ENCODE measurements around the gene CCSER1. TPM values are rescaled to one million over a fixed set of nuclear protein-coding genes. Genes with fewer than 3 reads are reported as not detected.
A peak's percentile ranks its signal among the peaks of the same experiment; 100 is the strongest.

Gene CCSER1
- total RNA-seq, 2 experiments from 2014 or later, result not detected

GRCh38 chr4:90503677-90504076 is 376.5 kb downstream of the CCSER1 start:
- DNase-seq (ENCODE audit: low spot score), result peak; percentile 22
- Histone ChIP-seq H3K36me3 (ENCODE audit: insufficient read depth, low read length) (no peaks in the 10 kb centered on the region), H3K27ac (ENCODE audit: low read depth, low read length, poor library complexity, severe bottlenecking) (no peak overlapping the region), H4K20me1 (ENCODE audit: insufficient read depth, low read length) (no peaks in the 10 kb centered on the region), H3K9me3 (ENCODE audit: low read length) (peaks cover 32% of the 10 kb centered on the region), H3K4me2 (ENCODE audit: low read length) (no peak overlapping the region), H3K4me3 (ENCODE audit: low read depth, low read length, poor library complexity, severe bottlenecking) (no peak overlapping the region), H3K9me2 (ENCODE audit: insufficient read depth, low read length) (no peaks in the 10 kb centered on the region), H2AFZ (ENCODE audit: low read length) (no peak overlapping the region), H3K4me1 (ENCODE audit: insufficient read depth, low read length, poor library complexity, severe bottlenecking) (no peaks in the 10 kb centered on the region), H3K79me2 (ENCODE audit: insufficient read depth, low read depth, low read length) (no peaks in the 10 kb centered on the region)
- TF ChIP-seq EZH2phosphoT487 (IDR thresholded peaks at IDR 0.05; ENCODE audit: borderline replicate concordance, low read depth, low read length), result no peak
- TF ChIP-seq, protein P1, sequence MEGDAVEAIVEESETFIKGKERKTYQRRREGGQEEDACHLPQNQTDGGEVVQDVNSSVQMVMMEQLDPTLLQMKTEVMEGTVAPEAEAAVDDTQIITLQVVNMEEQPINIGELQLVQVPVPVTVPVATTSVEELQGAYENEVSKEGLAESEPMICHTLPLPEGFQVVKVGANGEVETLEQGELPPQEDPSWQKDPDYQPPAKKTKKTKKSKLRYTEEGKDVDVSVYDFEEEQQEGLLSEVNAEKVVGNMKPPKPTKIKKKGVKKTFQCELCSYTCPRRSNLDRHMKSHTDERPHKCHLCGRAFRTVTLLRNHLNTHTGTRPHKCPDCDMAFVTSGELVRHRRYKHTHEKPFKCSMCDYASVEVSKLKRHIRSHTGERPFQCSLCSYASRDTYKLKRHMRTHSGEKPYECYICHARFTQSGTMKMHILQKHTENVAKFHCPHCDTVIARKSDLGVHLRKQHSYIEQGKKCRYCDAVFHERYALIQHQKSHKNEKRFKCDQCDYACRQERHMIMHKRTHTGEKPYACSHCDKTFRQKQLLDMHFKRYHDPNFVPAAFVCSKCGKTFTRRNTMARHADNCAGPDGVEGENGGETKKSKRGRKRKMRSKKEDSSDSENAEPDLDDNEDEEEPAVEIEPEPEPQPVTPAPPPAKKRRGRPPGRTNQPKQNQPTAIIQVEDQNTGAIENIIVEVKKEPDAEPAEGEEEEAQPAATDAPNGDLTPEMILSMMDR (conservative IDR thresholded peaks at IDR 0.05; ENCODE audit: low read length), result no peak
- ChIA-PET POLR2A (no interaction called here), CTCF (ENCODE audit: unreplicated experiment) (no interaction called here)
- intact Hi-C loops (cut with micrococcal nuclease; ENCODE audit: unreplicated experiment), result no loop called here
- BruUV-seq (replicated peaks), result no TSS peak

DNA sequence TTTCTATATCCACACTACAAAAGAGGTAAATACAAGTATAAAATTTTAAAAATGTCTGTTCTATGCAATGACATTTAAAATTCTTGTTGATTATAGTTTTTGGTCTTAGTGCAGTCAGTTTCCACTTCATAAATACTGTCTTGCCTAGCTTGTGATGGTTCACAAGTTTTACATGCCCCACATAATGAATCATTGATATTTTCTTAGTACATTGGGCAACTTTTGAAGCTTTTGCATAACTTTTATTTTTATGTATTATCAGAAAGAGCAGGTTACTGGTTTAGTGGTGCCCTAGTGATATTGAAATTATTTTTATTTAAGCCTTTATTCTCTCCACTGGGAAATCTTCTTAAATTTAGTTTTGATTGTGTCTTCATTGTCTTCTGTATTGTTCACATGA is 388.0 kb downstream of the CCSER1 start:
- H3K9me2 ChIP-seq (ENCODE audit: insufficient read depth, low read length), result no peaks in the 10 kb centered on the region
- H3K79me2 ChIP-seq (ENCODE audit: insufficient read depth, low read depth, low read length), result no peaks in the 10 kb centered on the region
- H4K20me1 ChIP-seq (ENCODE audit: insufficient read depth, low read length), result no peaks in the 10 kb centered on the region
- no peak for DNase-seq (ENCODE audit: low spot score)
- intact Hi-C loops (cut with micrococcal nuclease; ENCODE audit: unreplicated experiment), result no loop called here
- no peaks in the 10 kb centered on the region for H3K9me3 ChIP-seq (ENCODE audit: low read length)
- no peaks in the 10 kb centered on the region for H3K36me3 ChIP-seq (ENCODE audit: insufficient read depth, low read length)
- no peak overlapping the region for H3K4me2 ChIP-seq (ENCODE audit: low read length)
- ChIA-PET POLR2A (no interaction called here), CTCF (ENCODE audit: unreplicated experiment) (no interaction called here)
- no peak overlapping the region for H2AFZ ChIP-seq (ENCODE audit: low read length)
- no peak overlapping the region for H3K27ac ChIP-seq (ENCODE audit: low read depth, low read length, poor library complexity, severe bottlenecking)
- no peak overlapping the region for H3K4me3 ChIP-seq (ENCODE audit: low read depth, low read length, poor library complexity, severe bottlenecking)
- BruUV-seq (replicated peaks), result no TSS peak
- no peaks in the 10 kb centered on the region for H3K4me1 ChIP-seq (ENCODE audit: insufficient read depth, low read length, poor library complexity, severe bottlenecking)
- TF ChIP-seq EZH2phosphoT487 (IDR thresholded peaks at IDR 0.05; ENCODE audit: borderline replicate concordance, low read depth, low read length), result no peak
- TF ChIP-seq, protein P1 (conservative IDR thresholded peaks at IDR 0.05; ENCODE audit: low read length), result no peak

- H3K4me2 ChIP-seq (ENCODE audit: low read length), result no peak overlapping the region
- BruUV-seq (replicated peaks), result no TSS peak
- TF ChIP-seq EZH2phosphoT487 (IDR thresholded peaks at IDR 0.05; ENCODE audit: borderline replicate concordance, low read depth, low read length), result no peak
- TF ChIP-seq, protein P1 (conservative IDR thresholded peaks at IDR 0.05; ENCODE audit: low read length), result no peak
- H3K9me2 ChIP-seq (ENCODE audit: insufficient read depth, low read length), result no peaks in the 10 kb centered on the region
- no peak for DNase-seq (ENCODE audit: low spot score)
- no peaks in the 10 kb centered on the region for H3K4me1 ChIP-seq (ENCODE audit: insufficient read depth, low read length, poor library complexity, severe bottlenecking)
- no peaks in the 10 kb centered on the region for H3K79me2 ChIP-seq (ENCODE audit: insufficient read depth, low read depth, low read length)
- H3K27ac ChIP-seq (ENCODE audit: low read depth, low read length, poor library complexity, severe bottlenecking), result no peak overlapping the region
- H2AFZ ChIP-seq (ENCODE audit: low read length), result no peak overlapping the region
- no peaks in the 10 kb centered on the region for H3K9me3 ChIP-seq (ENCODE audit: low read length)
- H3K36me3 ChIP-seq (ENCODE audit: insufficient read depth, low read length), result no peaks in the 10 kb centered on the region
- ChIA-PET CTCF (ENCODE audit: unreplicated experiment) (no interaction called here), POLR2A (no interaction called here)
- intact Hi-C loops (cut with micrococcal nuclease; ENCODE audit: unreplicated experiment), result no loop called here
- H4K20me1 ChIP-seq (ENCODE audit: insufficient read depth, low read length), result no peaks in the 10 kb centered on the region
- H3K4me3 ChIP-seq (ENCODE audit: low read depth, low read length, poor library complexity, severe bottlenecking), result no peak overlapping the region
These were observed 401.4 kb downstream of the CCSER1 start for GRCh38 chr4:90528551-90528950.
